ENCODE measurements around the gene CCDC174.

The CCDC174 gene

GRCh38 chr3:14622368-14622767, 29.2 kb upstream of the CCDC174 start:
- Histone ChIP-seq H3K9ac (no peak overlapping the region), H4K20me1 (ENCODE audit: insufficient read depth) (no peaks in the 10 kb centered on the region), H2AFZ (ENCODE audit: low read depth) (no peak overlapping the region), H3K36me3 (ENCODE audit: insufficient read depth) (no peaks in the 10 kb centered on the region), H3K27ac (no peak overlapping the region), H3K4me3 (IDR thresholded peaks at IDR 0.05; ENCODE audit: insufficient read depth, low read depth, low read length) (no peak overlapping the region), H3K27me3 (ENCODE audit: insufficient read depth, low read depth) (no peaks in the 10 kb centered on the region), H3K4me2 (no peak overlapping the region), H3K4me1 (ENCODE audit: low read depth, poor library complexity, severe bottlenecking) (no peaks in the 10 kb centered on the region), H3K79me2 (ENCODE audit: insufficient read depth, low read depth) (no peaks in the 10 kb centered on the region)
- TF ChIP-seq CTCF (conservative IDR thresholded peaks at IDR 0.05; ENCODE audit: low read depth, low read length): no peak

GRCh38 chr3:14623569-14624051, 28.0 kb upstream of the CCDC174 start:
- H3K4me2 ChIP-seq: no peak overlapping the region
- H3K9ac ChIP-seq: no peak overlapping the region
- H3K27ac ChIP-seq: no peak overlapping the region
- H3K79me2 ChIP-seq (ENCODE audit: insufficient read depth, low read depth): no peaks in the 10 kb centered on the region
- H3K27me3 ChIP-seq (ENCODE audit: insufficient read depth, low read depth): no peaks in the 10 kb centered on the region
- no peaks in the 10 kb centered on the region for H4K20me1 ChIP-seq (ENCODE audit: insufficient read depth)
- no peak for TF ChIP-seq CTCF (conservative IDR thresholded peaks at IDR 0.05; ENCODE audit: low read depth, low read length)
- no peaks in the 10 kb centered on the region for H3K4me1 ChIP-seq (ENCODE audit: low read depth, poor library complexity, severe bottlenecking)
- no peak overlapping the region for H3K4me3 ChIP-seq (IDR thresholded peaks at IDR 0.05; ENCODE audit: insufficient read depth, low read depth, low read length)
- H3K36me3 ChIP-seq (ENCODE audit: insufficient read depth): no peaks in the 10 kb centered on the region
- no peak overlapping the region for H2AFZ ChIP-seq (ENCODE audit: low read depth)

- TF ChIP-seq CTCF (conservative IDR thresholded peaks at IDR 0.05; ENCODE audit: low read depth, low read length): no peak
- Histone ChIP-seq H3K4me3 (IDR thresholded peaks at IDR 0.05; ENCODE audit: insufficient read depth, low read depth, low read length) (no peak overlapping the region), H2AFZ (ENCODE audit: low read depth) (no peak overlapping the region), H3K36me3 (ENCODE audit: insufficient read depth) (no peaks in the 10 kb centered on the region), H3K27me3 (ENCODE audit: insufficient read depth, low read depth) (no peaks in the 10 kb centered on the region), H3K79me2 (ENCODE audit: insufficient read depth, low read depth) (no peaks in the 10 kb centered on the region), H3K4me1 (ENCODE audit: low read depth, poor library complexity, severe bottlenecking) (no peaks in the 10 kb centered on the region), H4K20me1 (ENCODE audit: insufficient read depth) (no peaks in the 10 kb centered on the region), H3K9ac (no peak overlapping the region), H3K27ac (no peak overlapping the region), H3K4me2 (no peak overlapping the region)
Measured at GRCh38 chr3:14624498-14624897, 27.1 kb upstream of the CCDC174 start.

- H3K4me1 ChIP-seq (ENCODE audit: low read depth, poor library complexity, severe bottlenecking): no peaks in the 10 kb centered on the region
- no peak overlapping the region for H3K4me3 ChIP-seq (IDR thresholded peaks at IDR 0.05; ENCODE audit: insufficient read depth, low read depth, low read length)
- no peak overlapping the region for H3K27ac ChIP-seq
- H3K4me2 ChIP-seq: no peak overlapping the region
- H2AFZ ChIP-seq (ENCODE audit: low read depth): no peak overlapping the region
- no peaks in the 10 kb centered on the region for H4K20me1 ChIP-seq (ENCODE audit: insufficient read depth)
- no peaks in the 10 kb centered on the region for H3K27me3 ChIP-seq (ENCODE audit: insufficient read depth, low read depth)
- no peak overlapping the region for H3K9ac ChIP-seq
- no peak for TF ChIP-seq CTCF (conservative IDR thresholded peaks at IDR 0.05; ENCODE audit: low read depth, low read length)
- H3K79me2 ChIP-seq (ENCODE audit: insufficient read depth, low read depth): no peaks in the 10 kb centered on the region
- H3K36me3 ChIP-seq (ENCODE audit: insufficient read depth): no peaks in the 10 kb centered on the region
Measured at GRCh38 chr3:14625443-14625842, 26.1 kb upstream of the CCDC174 start.
